Effector memory CD8-positive, alpha-beta T cell (primary cell): ENCODE data around the gene DVL1.

Experiments used
- ATAC-seq: fragments of 150-1000 bp; cut with Tn5 transposase; replicated peaks from 2 replicates; pipeline ENCODE4 v1.10.0; 2021; ENCODE audit warnings: mild to moderate bottlenecking, moderate library complexity
- DNase-seq, 3 experiments: peaks; one replicate each; pipeline ENCODE4 v3.0.0; 2021
- H3K27ac Mint-ChIP-seq, 2 donors: one replicate each; pipeline ENCODE4 v1.8.0; 2022; ENCODE audit warnings: mild to moderate bottlenecking in 2 of 2, mixed read lengths in 2 of 2, moderate library complexity in 2 of 2
- H3K27me3 Mint-ChIP-seq, 2 donors: one replicate each; pipeline ENCODE4 v1.8.0; 2022; ENCODE audit warnings: mixed read lengths in 2 of 2
- H3K36me3 Mint-ChIP-seq: one replicate; pipeline ENCODE4 v1.8.0; 2022; ENCODE audit warnings: mild to moderate bottlenecking, moderate library complexity, mixed read lengths; ENCODE audit not compliant: insufficient read depth
- H3K4me1 Mint-ChIP-seq, 2 donors: one replicate each; pipeline ENCODE4 v1.8.0; 2022; ENCODE audit warnings: low read depth in 2 of 2, mixed read lengths in 2 of 2
- H3K4me3 Mint-ChIP-seq, 2 donors: one replicate each; pipeline ENCODE4 v1.8.0; 2022; ENCODE audit warnings: mild to moderate bottlenecking in 2 of 2, mixed read lengths in 2 of 2, moderate library complexity in 2 of 2
- H3K9me3 Mint-ChIP-seq, 2 donors: one replicate each; pipeline ENCODE4 v1.8.0; 2022; ENCODE audit warnings: mixed read lengths in 2 of 2

DVL1 gene

DNA sequence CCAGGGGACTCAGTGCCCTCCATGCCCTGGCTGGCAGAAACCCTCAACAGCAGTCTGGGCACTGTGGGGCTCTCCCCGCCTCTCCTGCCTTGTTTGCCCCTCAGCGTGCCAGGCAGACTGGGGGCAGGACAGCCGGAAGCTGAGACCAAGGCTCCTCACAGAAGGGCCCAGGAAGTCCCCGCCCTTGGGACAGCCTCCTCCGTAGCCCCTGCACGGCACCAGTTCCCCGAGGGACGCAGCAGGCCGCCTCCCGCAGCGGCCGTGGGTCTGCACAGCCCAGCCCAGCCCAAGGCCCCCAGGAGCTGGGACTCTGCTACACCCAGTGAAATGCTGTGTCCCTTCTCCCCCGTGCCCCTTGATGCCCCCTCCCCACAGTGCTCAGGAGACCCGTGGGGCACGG lies 21.0 kb downstream of the DVL1 start:
- no peaks in the 10 kb centered on the region for H3K27me3 Mint-ChIP-seq
- no peak for ATAC-seq
- peaks cover 21% of the 10 kb centered on the region for H3K36me3 Mint-ChIP-seq
- H3K9me3 Mint-ChIP-seq: no peaks in the 10 kb centered on the region
- H3K4me1 Mint-ChIP-seq: peaks cover 15 to 23% of the 10 kb centered on the region in 2 donors
- no peak overlapping the region for H3K27ac Mint-ChIP-seq
- no peak for DNase-seq
- H3K4me3 Mint-ChIP-seq: no peak overlapping the region

DNA sequence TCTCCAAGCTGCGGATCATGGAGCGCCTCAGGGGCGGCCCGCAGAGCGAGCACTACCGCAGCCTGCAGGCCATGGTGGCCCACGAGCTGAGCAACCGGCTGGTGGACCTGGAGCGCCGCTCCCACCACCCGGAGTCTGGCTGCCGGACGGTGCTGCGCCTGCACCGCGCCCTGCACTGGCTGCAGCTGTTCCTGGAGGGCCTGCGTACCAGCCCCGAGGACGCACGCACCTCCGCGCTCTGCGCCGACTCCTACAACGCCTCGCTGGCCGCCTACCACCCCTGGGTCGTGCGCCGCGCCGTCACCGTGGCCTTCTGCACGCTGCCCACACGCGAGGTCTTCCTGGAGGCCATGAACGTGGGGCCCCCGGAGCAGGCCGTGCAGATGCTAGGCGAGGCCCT lies 21.9 kb downstream of the DVL1 start:
- H3K27me3 Mint-ChIP-seq: no peaks in the 10 kb centered on the region

DNA sequence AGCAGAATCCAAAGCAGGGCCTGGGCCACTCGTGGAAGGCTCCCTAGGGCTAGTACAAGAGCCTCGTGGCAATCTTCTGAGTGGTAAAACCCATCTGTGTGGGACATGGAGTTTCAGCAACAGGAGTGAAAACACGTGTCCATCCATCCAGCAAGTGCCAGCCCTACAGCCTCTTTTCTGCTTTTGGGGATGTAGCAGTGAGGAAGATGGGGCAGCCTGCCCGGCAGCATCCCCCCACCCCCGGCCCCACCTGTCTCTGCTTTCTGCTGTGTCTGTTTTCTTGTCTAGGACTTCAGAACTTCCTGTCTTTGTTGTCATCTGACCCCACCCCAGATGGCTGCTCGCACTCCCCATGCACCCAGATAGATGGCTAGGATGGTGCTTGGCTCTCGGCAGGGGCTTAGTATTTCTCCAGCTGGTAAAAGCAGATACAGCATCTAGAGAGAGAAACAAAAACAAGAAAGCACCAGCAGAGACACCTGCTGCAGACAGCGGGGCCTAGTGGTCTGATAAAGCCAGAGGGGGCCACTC lies 23.1 kb downstream of the DVL1 start:
- no peaks in the 10 kb centered on the region for H3K9me3 Mint-ChIP-seq
- peak overlapping the region in 1 of 2 donors; percentile 91 for H3K27ac Mint-ChIP-seq
- no peaks in the 10 kb centered on the region for H3K27me3 Mint-ChIP-seq
- H3K4me1 Mint-ChIP-seq: peaks cover 19 to 31% of the 10 kb centered on the region in 2 donors
- ATAC-seq: no peak
- peak overlapping the region; percentile 86 to 92 for H3K4me3 Mint-ChIP-seq
- peaks cover 16% of the 10 kb centered on the region for H3K36me3 Mint-ChIP-seq
- no peak for DNase-seq

More for the DNA sequence above, 21.9 kb downstream of the DVL1 start:
- no peaks in the 10 kb centered on the region for H3K9me3 Mint-ChIP-seq
- DNase-seq (no peak), ATAC-seq (no peak)
- H3K4me1 Mint-ChIP-seq: peaks cover 19 to 26% of the 10 kb centered on the region in 2 donors
- H3K36me3 Mint-ChIP-seq: peaks cover 16% of the 10 kb centered on the region
- H3K4me3 Mint-ChIP-seq: peak overlapping the region in 1 of 2 donors; percentile 44
- H3K27ac Mint-ChIP-seq: peak overlapping the region in 1 of 2 donors; percentile 57

DNA sequence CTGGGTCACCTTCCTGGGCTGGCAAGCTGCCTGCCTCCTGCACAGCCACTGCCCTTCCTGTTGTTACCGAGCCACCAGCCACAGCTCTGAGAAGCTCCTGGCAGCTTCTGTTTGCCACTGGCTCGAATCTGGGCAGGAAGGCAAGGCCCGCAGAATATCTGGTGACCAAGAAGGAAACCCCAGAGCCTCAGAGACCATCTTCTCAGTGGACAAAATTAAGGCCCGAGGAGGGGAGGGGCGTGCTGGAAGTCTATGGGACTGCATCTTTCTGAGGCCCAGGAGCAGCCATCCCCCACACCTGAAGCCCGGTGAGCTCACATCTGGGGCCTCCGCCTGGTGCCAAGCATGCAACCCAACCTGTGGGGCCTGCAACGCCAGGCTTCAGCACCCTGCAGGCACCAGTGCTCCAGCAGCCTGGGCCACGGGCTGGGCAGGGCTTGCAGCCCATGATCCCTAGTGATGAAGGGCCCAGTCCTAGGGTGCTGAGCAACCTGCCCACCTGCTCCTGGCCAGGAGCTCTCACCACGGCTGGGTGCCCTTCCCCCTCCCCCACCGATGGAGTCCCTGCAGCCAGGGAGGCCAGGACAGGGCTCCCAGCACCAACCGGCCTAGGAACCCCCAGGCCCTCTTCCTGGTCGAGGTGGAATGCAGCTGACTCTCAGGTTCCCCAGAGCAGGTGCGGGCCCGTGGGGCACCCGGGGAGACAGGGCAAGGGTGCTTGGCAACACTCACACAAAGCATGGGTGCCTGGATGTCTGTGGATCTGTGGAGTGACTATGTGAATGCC lies 23.7 kb downstream of the DVL1 start:
- peak overlapping the region; percentile 86 to 92 for H3K4me3 Mint-ChIP-seq
- H3K9me3 Mint-ChIP-seq: no peaks in the 10 kb centered on the region
- H3K36me3 Mint-ChIP-seq: peaks cover 16% of the 10 kb centered on the region
- no peaks in the 10 kb centered on the region for H3K27me3 Mint-ChIP-seq
- H3K27ac Mint-ChIP-seq: peak overlapping the region in 1 of 2 donors; percentile 91
- peaks cover 19 to 31% of the 10 kb centered on the region in 2 donors for H3K4me1 Mint-ChIP-seq
- ATAC-seq (no peak), DNase-seq (no peak)

DNA sequence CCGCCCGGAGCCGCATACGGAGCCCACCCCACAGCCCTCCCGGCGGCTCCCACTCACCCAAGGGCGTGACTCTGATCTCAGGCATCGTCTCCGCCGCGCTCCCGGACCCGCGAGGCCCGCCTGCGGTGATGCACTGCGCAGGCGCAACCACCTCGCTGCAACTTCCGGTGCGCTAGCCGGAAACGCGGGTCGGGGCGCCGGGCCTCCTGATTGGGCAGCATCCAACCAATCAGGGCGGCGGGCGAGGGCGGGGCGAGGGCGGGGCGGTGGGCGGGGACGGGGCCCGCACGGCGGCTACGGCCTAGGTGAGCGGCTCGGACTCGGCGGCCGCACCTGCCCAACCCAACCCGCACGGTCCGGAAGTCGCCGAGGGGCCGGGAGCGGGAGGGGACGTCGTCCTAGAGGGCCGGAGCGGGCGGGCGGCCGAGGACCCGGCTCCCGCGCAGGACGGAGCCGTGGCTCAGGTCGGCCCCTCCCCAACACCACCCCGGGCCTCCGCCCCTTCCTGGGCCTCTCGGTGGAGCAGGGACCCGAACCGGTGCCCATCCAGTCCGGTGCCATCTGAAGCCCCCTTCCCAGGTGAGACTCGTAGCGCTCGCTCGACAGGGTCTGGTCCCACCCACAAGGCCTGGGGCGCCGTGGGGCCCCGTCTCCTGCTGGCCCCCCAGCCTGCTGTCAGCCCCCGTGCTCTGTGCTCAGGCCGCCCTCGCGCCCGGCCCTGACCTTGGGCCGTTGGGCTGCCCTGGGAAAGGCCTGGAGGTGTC lies 24.5 kb downstream of the DVL1 start, which contains the start of the genes CPTP and INTS11:
CPTP (plus strand) TSS at position 279 of the 764 bp plus-strand sequence. CDS start 2,109 bp downstream, outside the sequence.
INTS11 (minus strand) TSS at position 137 of the 764 bp plus-strand sequence; CDS start at position 85, 52 bp downstream.
- Mint-ChIP-seq H3K4me1 (peaks cover 19 to 28% of the 10 kb centered on the region in 2 donors), H3K36me3 (peaks cover 17% of the 10 kb centered on the region), H3K9me3 (no peaks in the 10 kb centered on the region), H3K27ac (peak within 1 kb of the TSS; percentile 90 to 91), H3K4me3 (peak within 1 kb of the TSS; percentile 86 to 92), H3K27me3 (no peaks in the 10 kb centered on the region)
- ATAC-seq: peak; percentile 86
- DNase-seq: peak; percentile 91 to 94 (median 93)

DNA sequence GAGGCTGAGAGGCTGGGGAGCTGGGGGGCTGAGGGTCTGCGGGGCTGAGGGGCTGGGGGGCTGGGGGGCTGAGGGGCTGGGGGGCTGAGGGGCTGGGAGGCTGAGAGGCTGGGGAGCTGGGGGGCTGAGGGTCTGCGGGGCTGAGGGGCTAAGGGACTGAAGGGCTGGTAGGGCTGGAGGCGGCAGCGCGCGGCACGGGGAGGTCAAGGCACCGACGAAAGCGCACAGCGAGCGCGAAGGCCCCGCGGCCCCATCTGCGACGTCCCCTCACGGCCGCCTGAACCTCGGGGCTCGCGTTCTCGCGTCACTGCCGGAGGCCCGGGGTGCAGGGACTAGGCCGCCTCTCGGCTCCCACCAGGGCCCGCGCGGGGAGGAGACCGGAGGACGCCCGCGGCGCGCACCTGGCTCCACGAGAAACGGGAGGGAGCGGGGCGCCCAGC lies 25.1 kb downstream of the DVL1 start:
- no peak for DNase-seq
- Mint-ChIP-seq H3K36me3 (peaks cover 23% of the 10 kb centered on the region), H3K27me3 (no peaks in the 10 kb centered on the region), H3K9me3 (no peaks in the 10 kb centered on the region), H3K4me1 (peaks cover 19 to 29% of the 10 kb centered on the region in 2 donors), H3K27ac (peak overlapping the region; percentile 76 to 91), H3K4me3 (peak overlapping the region; percentile 86 to 92)
- ATAC-seq: peak; percentile 48

DNA sequence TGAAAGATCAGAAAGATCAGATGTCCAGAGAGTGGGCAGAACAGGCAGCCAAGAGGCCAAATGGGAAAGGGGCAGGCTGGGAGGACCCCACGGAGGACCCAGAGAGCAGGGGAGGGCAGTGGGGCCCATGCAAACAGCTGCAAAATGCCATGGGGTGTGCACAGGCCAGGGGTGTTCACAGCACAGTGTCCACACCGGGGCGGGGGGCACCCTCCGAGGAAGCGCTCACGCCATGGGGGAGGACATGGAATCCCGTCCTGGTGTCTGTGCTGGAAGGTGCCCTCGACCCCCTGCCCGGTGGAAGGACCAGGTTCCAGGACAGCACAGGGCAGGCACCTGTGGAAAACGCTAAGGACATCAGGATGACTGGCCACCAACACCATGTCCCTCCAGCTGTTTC lies 26.3 kb downstream of the DVL1 start:
- Mint-ChIP-seq H3K27ac (peak overlapping the region; percentile 49 to 90), H3K27me3 (no peaks in the 10 kb centered on the region)

DNA sequence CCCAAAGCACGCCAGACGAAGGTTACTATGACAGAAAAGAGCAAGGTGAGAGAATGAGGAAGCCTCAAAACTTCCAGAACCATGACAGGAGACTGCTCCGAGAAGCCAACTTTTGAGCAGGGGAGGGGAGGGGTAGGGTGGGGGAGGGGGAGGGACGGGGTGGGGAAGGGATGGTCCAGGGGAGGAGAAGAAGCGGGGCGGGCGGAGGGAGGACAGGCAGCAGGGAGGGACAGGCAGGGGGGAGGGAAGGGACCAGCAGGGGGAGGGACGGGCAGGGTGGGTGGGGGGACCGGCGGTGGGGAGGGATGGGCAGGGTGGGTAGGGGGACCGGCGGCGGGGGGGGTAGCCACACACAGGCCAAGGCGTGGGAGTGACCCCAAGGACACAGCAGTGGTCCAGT lies 26.8 kb downstream of the DVL1 start:
- Mint-ChIP-seq H3K4me1 (peaks cover 19 to 27% of the 10 kb centered on the region in 2 donors), H3K36me3 (peaks cover 25% of the 10 kb centered on the region), H3K4me3 (peak overlapping the region; percentile 83 to 92), H3K9me3 (no peaks in the 10 kb centered on the region), H3K27ac (peak overlapping the region; percentile 49 to 90), H3K27me3 (no peaks in the 10 kb centered on the region)
- DNase-seq: no peak
- no peak for ATAC-seq

More for the DNA sequence above, 26.3 kb downstream of the DVL1 start:
- Mint-ChIP-seq H3K4me3 (peak overlapping the region; percentile 83 to 92), H3K9me3 (no peaks in the 10 kb centered on the region), H3K36me3 (peaks cover 30% of the 10 kb centered on the region), H3K4me1 (peaks cover 19 to 30% of the 10 kb centered on the region in 2 donors)
- no peak for DNase-seq
- ATAC-seq: no peak

DNA sequence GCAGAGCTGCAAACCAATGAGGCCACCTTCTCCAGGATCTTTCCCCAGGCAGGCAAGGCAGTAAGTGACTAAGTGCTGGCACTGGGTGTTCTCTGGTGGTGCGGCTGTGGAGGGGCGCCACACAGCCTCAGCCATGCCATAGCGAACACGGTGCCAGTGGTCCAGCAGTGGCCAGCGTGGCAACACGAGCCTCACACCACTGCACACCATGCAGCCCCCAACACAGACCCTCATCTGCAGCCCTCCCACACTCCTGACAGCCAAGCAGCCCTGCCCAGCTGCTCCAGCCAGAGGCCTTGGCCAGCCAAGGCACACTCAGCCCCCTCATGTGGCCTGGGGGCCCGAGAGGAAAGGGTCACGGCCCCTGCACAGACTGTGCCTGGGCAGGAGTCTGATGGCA lies 27.7 kb downstream of the DVL1 start:
- no peaks in the 10 kb centered on the region for H3K9me3 Mint-ChIP-seq
- DNase-seq (no peak), ATAC-seq (no peak)
- H3K27ac Mint-ChIP-seq: peak overlapping the region in 1 of 2 donors; percentile 49
- no peaks in the 10 kb centered on the region for H3K27me3 Mint-ChIP-seq
- H3K4me1 Mint-ChIP-seq: peaks cover 19 to 27% of the 10 kb centered on the region in 2 donors
- H3K4me3 Mint-ChIP-seq: peak overlapping the region in 1 of 2 donors; percentile 8
- peaks cover 34% of the 10 kb centered on the region for H3K36me3 Mint-ChIP-seq

DNA sequence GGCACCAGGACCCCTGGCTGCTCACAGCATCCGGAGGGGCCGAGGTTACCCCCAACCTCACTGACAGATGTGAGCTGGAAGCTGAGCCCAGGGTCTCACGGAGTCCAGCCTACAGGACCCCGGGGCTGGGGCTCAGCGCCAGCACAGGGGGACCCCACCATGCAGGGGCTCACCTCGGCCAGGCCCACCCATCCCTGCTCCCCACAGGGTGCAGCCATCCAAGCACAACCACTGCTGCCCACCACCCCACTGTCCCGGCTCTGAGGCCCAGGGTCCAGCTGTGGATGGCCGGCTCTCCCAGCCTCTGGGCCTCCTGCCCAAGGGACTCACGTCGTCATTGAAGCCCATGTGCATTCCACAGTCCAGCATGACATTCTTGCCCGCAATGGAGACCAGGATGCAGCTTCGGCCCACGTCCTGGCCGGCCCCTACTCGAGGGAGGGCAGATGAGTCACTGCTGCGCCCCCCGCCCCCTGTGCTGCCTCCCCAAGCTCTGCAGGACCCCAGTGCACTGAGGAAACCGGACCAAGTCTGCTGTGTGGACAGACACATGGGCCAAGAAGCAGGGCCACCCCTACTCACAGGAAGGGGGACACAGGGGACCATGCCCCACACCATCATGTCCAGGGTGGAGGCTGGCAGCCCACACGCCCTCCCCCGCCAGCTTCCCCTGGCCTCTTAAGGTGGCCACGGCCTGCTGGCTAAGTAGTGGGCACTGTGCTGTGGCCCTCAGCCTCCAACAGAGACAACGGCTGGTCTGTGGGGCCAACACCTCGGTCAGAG lies 28.4 kb downstream of the DVL1 start:
- Mint-ChIP-seq H3K36me3 (peaks cover 35% of the 10 kb centered on the region), H3K27me3 (no peaks in the 10 kb centered on the region), H3K9me3 (no peaks in the 10 kb centered on the region), H3K4me1 (peaks cover 14 to 25% of the 10 kb centered on the region in 2 donors), H3K4me3 (peak overlapping the region in 1 of 2 donors; percentile 8), H3K27ac (no peak overlapping the region)
- DNase-seq: no peak
- no peak for ATAC-seq

DNA sequence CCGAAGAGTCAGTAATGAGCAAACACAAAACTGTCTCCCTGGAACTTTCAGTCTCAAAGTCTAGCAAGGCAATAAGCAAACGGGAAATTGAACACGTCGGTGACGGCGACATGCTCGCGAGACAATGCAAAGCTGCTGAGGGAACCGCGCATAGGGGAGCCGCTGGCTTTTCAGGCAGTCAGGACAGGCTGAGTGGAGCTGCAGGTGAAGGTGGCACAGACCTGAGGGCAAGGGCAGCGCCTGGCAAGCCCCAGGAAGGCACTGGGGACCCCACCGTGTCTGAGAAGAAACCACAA lies 29.6 kb downstream of the DVL1 start:
- ATAC-seq: no peak
- Mint-ChIP-seq H3K27ac (peak overlapping the region in 1 of 2 donors; percentile 17), H3K4me1 (peaks cover 13 to 22% of the 10 kb centered on the region in 2 donors)

DNA sequence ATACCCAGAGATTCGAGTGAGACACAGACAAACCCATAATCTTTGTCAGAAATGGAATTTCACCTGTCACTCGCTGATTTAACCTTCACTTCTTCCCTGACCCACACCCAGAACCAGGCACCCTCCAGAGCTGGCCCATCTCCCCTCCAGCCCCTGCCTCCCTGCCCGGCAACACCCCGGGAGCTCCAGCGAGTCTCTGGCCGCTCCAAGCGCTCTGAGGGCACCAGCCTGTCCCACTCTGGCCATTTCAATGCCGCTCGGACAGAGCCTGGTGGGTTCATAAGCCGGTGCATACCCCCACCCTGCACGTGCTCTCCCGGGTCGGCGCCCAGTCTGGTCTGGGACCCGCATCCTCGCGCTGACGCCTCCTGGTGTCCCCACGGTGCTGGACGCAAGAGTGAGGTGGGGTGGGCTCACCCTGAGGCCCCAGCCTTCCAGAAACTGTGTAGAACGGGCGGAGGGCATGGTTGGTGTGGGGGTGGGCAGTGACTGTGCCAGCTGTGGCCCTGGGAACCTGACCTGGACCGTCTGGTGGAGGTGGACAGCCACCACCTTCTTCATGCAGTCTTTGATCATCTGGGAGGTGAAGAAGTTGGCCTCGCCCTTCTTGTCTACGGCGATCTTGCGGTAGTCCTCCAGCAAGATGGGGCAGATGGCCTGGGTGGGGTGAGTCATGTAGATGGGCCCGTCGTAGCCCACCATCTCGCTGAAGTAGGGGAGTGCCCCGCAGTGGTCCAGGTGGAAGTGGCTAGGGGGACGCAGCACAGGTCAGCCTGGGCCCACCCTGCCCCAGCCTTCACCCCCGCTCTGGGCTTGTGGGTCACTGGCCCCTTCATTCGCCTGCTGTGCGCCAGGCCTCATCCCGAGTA lies 30.2 kb downstream of the DVL1 start:
- Mint-ChIP-seq H3K36me3 (peaks cover 41% of the 10 kb centered on the region), H3K4me1 (peaks cover 9 to 21% of the 10 kb centered on the region in 2 donors), H3K4me3 (no peak overlapping the region), H3K27ac (peak overlapping the region in 1 of 2 donors; percentile 17), H3K27me3 (no peaks in the 10 kb centered on the region), H3K9me3 (no peaks in the 10 kb centered on the region)
- DNase-seq: no peak
- ATAC-seq: no peak

More for the DNA sequence above, 29.6 kb downstream of the DVL1 start:
- no peak for DNase-seq
- Mint-ChIP-seq H3K27me3 (no peaks in the 10 kb centered on the region), H3K36me3 (peaks cover 42% of the 10 kb centered on the region), H3K4me3 (no peak overlapping the region), H3K9me3 (no peaks in the 10 kb centered on the region)
